PFSK-1 (cell line): ENCODE data around the gene BCAS3.

Experiments
- FOXP2 ChIP-seq: optimal IDR thresholded peaks from 2 replicates; pipeline ENCODE3; 2011; ENCODE audit warnings: borderline replicate concordance, control low read depth, inconsistent platforms; ENCODE audit not compliant: insufficient read depth; ENCODE audit errors: extremely low read length, extremely low read depth
- POLR2AphosphoS5 ChIP-seq: IDR thresholded peaks from 2 replicates; pipeline ENCODE4 v1.6.1; 2012; ENCODE audit warnings: low read depth, mild to moderate bottlenecking, control low read depth, low read length, moderate library complexity
- SIN3A ChIP-seq: IDR thresholded peaks from 2 replicates; pipeline ENCODE4 v1.6.1; 2012; ENCODE audit warnings: mild to moderate bottlenecking, low read length, moderate library complexity, borderline replicate concordance; ENCODE audit not compliant: insufficient read depth
- TAF1 ChIP-seq: IDR thresholded peaks from 2 replicates; pipeline ENCODE4 v1.6.1; 2012; ENCODE audit warnings: low read length, control low read depth, borderline replicate concordance; ENCODE audit not compliant: insufficient read depth
- TF ChIP-seq, protein P1 (sequence below), 2 experiments: IDR thresholded peaks; 2 replicates each; pipeline versions ENCODE4 v1.6.1 to v1.8.0; 2011 to 2012; ENCODE audit warnings: low read depth in 2 of 2, low read length in 2 of 2, control low read depth in 1 of 2, inconsistent platforms in 1 of 2, mild to moderate bottlenecking in 1 of 2, moderate library complexity in 1 of 2; ENCODE audit not compliant: insufficient read depth in 1 of 2

Gene BCAS3

DNA sequence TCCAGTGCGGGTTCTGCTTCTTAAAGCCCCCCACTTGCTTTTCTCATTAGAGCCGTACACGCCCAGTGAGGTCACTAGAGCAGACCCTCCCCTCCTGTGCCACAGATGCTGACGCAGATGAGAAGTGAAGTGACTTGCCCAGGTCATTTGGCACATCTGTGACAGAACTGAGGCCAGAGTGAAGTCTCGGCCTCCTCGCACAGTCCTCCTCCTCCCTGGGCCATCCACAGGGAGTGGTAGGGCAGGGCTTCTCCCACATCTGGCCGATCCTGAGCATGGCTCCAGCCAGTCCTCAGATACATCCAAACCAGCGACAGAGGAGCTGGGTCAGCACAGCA, 706.7 kb downstream of the BCAS3 start:
- TF ChIP-seq SIN3A (no peak), FOXP2 (no peak), POLR2AphosphoS5 (no peak), TAF1 (no peak)
- TF ChIP-seq, protein P1, sequence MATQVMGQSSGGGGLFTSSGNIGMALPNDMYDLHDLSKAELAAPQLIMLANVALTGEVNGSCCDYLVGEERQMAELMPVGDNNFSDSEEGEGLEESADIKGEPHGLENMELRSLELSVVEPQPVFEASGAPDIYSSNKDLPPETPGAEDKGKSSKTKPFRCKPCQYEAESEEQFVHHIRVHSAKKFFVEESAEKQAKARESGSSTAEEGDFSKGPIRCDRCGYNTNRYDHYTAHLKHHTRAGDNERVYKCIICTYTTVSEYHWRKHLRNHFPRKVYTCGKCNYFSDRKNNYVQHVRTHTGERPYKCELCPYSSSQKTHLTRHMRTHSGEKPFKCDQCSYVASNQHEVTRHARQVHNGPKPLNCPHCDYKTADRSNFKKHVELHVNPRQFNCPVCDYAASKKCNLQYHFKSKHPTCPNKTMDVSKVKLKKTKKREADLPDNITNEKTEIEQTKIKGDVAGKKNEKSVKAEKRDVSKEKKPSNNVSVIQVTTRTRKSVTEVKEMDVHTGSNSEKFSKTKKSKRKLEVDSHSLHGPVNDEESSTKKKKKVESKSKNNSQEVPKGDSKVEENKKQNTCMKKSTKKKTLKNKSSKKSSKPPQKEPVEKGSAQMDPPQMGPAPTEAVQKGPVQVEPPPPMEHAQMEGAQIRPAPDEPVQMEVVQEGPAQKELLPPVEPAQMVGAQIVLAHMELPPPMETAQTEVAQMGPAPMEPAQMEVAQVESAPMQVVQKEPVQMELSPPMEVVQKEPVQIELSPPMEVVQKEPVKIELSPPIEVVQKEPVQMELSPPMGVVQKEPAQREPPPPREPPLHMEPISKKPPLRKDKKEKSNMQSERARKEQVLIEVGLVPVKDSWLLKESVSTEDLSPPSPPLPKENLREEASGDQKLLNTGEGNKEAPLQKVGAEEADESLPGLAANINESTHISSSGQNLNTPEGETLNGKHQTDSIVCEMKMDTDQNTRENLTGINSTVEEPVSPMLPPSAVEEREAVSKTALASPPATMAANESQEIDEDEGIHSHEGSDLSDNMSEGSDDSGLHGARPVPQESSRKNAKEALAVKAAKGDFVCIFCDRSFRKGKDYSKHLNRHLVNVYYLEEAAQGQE (IDR thresholded peaks at IDR 0.05; ENCODE audit: insufficient read depth in 1 of 2, low read depth in 2 of 2, low read length in 2 of 2): no peak

DNA sequence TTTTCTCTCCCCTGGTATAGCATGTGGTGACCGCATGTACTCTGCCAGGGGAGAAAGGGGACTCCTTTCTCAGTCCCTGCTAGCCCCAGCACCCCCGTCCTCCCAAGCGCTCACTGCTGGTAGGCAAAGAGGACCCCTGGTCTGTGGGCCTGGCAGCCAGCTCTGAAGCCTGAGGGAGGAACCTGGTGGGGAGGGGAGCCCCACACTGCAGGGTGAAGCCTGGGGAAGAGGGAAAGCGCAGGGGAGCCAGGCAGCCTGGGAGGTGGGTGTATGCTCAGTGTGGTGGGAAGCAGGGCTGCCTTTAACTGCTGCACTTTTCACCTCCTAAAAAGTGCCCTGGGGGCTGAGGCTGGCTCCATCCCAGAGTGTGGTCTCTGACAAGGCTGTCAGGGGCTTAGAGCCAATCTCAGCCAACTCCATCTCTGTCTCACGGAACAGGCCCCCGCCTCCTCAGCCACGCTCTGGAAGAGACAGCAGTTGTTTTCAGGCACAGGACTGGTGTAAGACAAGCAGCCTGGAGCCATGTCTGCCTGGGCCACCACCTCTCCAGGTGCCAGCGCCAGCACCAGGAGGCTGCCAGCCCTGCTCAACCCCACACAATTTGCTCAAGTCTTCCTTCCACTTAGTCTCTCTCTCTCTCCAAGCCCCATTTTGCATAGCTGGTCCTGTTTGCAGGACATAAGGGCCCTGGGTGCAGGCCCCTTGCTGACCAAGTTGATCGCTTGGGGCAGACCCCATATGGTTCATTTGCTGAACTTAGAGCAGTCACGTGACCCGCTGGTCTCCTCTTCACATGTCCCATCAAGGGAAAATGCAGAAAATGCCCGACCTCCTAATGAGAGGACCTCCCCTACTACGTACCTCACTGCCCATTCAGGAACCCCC, 707.3 kb downstream of the BCAS3 start:
- TF ChIP-seq POLR2AphosphoS5 (no peak), TAF1 (no peak), FOXP2 (no peak), SIN3A (no peak)
- TF ChIP-seq, protein P1 (IDR thresholded peaks at IDR 0.05; ENCODE audit: insufficient read depth in 1 of 2, low read depth in 2 of 2, low read length in 2 of 2): no peak

DNA sequence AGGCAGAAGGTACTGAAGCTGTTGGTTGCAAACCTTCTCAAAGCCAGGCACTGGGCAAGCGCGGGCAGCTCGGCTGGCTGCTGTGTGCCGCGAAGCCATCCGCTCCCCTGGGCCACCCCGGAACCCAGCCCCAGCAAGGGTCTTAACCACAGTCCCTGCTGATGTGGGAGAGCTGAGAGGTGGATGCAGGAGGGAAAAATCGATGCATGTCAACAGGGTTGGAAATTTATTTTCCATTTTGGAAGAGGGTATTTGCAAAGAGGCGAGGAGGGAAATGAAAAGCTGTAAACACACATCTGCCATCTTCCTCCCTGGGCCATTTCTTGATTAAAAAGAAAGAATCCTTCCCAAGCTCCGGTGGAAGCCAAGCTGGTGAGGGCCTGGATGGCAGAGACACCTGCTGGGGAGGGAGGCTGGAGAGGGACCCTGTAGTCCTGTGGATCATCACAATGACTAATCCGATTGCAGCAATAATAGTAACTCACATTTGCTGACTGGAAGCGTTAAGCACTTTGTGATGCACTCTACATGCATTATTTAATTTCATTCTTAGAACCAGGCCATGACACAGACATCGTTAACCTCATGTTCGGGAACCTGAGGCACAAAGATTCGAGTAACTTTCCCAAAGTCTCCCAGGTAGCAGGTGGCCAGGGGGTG, 708.1 kb downstream of the BCAS3 start:
- TF ChIP-seq SIN3A: no peak
- TF ChIP-seq, protein P1 (IDR thresholded peaks at IDR 0.05; ENCODE audit: insufficient read depth in 1 of 2, low read depth in 2 of 2, low read length in 2 of 2): no peak
- TF ChIP-seq POLR2AphosphoS5: no peak
- no peak for TF ChIP-seq TAF1
- no peak for TF ChIP-seq FOXP2

DNA sequence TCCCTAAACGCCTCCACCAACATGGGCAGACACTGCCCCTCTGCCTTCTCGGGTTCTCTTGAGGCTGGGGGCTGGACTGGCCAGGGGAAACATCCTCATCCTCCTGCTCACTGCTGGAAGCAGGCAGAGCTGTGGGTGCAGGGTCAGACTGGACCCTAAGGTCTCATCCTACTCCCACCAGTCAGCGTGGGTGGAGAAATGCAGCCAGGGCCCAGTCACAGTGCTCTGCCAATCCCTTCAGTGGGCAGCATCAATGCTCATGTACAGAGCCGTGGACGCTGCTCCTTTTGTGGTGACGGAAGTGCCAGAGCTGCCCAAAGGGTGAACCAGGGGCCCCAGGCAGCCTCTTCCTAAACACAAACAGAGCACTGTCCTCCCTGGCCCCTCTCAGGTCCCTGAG, 708.6 kb downstream of the BCAS3 start:
- TF ChIP-seq FOXP2 (no peak), SIN3A (no peak), TAF1 (no peak), POLR2AphosphoS5 (no peak)
- TF ChIP-seq, protein P1 (IDR thresholded peaks at IDR 0.05; ENCODE audit: insufficient read depth in 1 of 2, low read depth in 2 of 2, low read length in 2 of 2): no peak
